Smooth muscle cell (in vitro differentiated cells): ENCODE measurements around the gene SLC47A2. TPM values are rescaled to one million over a fixed set of nuclear protein-coding genes. Genes with fewer than 3 reads are reported as not detected.

Source experiments
- DNase-seq: peaks from one replicate; lab custom pipeline; 2025; ENCODE audit not compliant: unreplicated experiment; lab: John Stamatoyannopoulos, UW
- H2AFZ ChIP-seq: fragments of 200-600 bp; sonication (generic); 2 replicates; pipeline ENCODE4 v1.6.0; 2016; ENCODE audit warnings: antibody characterized with exemption, low read depth, mild to moderate bottlenecking
- H3F3A ChIP-seq: fragments of 200-600 bp; sonication (generic); 2 replicates; pipeline ENCODE4 v1.6.0; 2017; ENCODE audit warnings: antibody characterized with exemption, low read depth
- H3K27ac ChIP-seq: fragments of 200-600 bp; sonication (generic); 2 replicates; pipeline ENCODE4 v1.5.1; 2016; ENCODE audit warnings: low read depth, mild to moderate bottlenecking
- H3K27me3 ChIP-seq: fragments of 200-600 bp; sonication (generic); 2 replicates; pipeline ENCODE4 v1.6.1; 2016; ENCODE audit warnings: low read depth, mild to moderate bottlenecking
- H3K36me3 ChIP-seq: fragments of 200-600 bp; sonication (generic); 2 replicates; pipeline ENCODE4 v1.5.1; 2016; ENCODE audit warnings: low read depth
- H3K4me1 ChIP-seq: fragments of 200-600 bp; sonication (generic); 2 replicates; pipeline ENCODE4 v1.5.1; 2016; ENCODE audit warnings: low read depth
- H3K4me2 ChIP-seq: fragments of 200-600 bp; sonication (generic); 2 replicates; pipeline ENCODE4 v1.6.0; 2016; ENCODE audit warnings: mild to moderate bottlenecking
- H3K4me3 ChIP-seq: fragments of 200-600 bp; sonication (generic); 2 replicates; pipeline ENCODE4 v1.5.1; 2016; ENCODE audit warnings: mild to moderate bottlenecking
- H3K79me2 ChIP-seq: fragments of 200-600 bp; sonication (generic); 2 replicates; pipeline ENCODE4 v1.6.0; 2016; ENCODE audit warnings: low read depth, mild to moderate bottlenecking
- H3K9ac ChIP-seq: fragments of 200-600 bp; sonication (generic); 2 replicates; pipeline ENCODE4 v1.6.0; 2016; ENCODE audit warnings: low read depth
- H3K9me3 ChIP-seq: fragments of 200-600 bp; sonication (generic); replicated peaks from 2 replicates; pipeline ENCODE4 v1.5.1; 2016; ENCODE audit warnings: low read depth
- H4K20me1 ChIP-seq: fragments of 200-600 bp; sonication (generic); 2 replicates; pipeline ENCODE4 v1.6.0; 2016; ENCODE audit warnings: low read depth
- CTCF ChIP-seq: fragments of 200-600 bp; sonication (generic); IDR thresholded peaks from 2 replicates; pipeline ENCODE4 v1.5.1; 2017; ENCODE audit warnings: borderline replicate concordance, mild to moderate bottlenecking, antibody characterized with exemption; ENCODE audit not compliant: insufficient read depth, poor library complexity, severe bottlenecking
- WGBS: methylation state at CpG from one replicate; pipeline ENCODE4 v1.1.7; 2016; ENCODE audit warnings: low lambda C conversion rate; 5-methylcytosine and 5-hydroxymethylcytosine counted together
- polyA plus RNA-seq: library from polyadenylated mRNA; unstranded; fragments of >200 nt; fragmentation: Nextera tagmentation; extraction: Ambion mirVana; gene quantifications from 2 replicates; pipeline ENCODE4 v1.2.1, GENCODE V29; 2016
- total RNA-seq: library from RNA; depleted of rRNA; stranded (reverse); fragments of >200 nt; gene quantifications from 2 replicates; pipeline ENCODE4 v1.2.3, GENCODE V29; 2014

The SLC47A2 gene
- total and polyA plus RNA-seq, 2 experiments from 2014 or later, result not detected

GRCh38 chr17:19651451-19652238 is 64.7 kb downstream of the SLC47A2 start:
- Histone ChIP-seq H3K27ac (peak overlapping the region; percentile 27), H3K27me3 (no peaks in the 10 kb centered on the region), H3F3A (no peaks in the 10 kb centered on the region), H3K9me3 (no peaks in the 10 kb centered on the region), H3K4me3 (peak overlapping the region; percentile 56), H3K79me2 (peaks cover 11% of the 10 kb centered on the region), H4K20me1 (peaks cover 7% of the 10 kb centered on the region), H3K9ac (no peak overlapping the region), H3K36me3 (no peaks in the 10 kb centered on the region), H2AFZ (no peak overlapping the region), H3K4me2 (no peak overlapping the region), H3K4me1 (peaks cover 16% of the 10 kb centered on the region)
- 83% methylated on average over 5 of the region's 5 CpGs for WGBS
- no peak for DNase-seq
- TF ChIP-seq CTCF, result no peak

DNA sequence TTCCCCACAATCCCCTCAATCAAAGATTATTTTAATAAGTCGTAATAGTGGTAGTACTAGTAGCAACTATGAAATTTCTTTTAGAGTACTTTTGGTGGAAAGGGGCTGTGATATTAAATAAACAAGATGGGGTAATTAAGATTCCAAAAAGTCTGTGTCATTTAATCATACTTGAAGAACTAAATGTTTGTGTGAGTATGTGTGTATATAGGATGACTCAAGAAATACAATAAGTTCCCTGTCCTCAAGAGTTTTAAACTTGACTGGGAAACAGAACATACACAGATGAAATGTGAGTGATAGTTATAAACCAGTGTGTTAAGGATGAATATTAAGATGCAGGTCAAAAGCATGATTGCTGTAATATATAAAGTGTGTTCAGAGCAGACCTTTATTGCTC is 65.6 kb downstream of the SLC47A2 start:
- Histone ChIP-seq H3K27ac (peak overlapping the region; percentile 27), H3K4me1 (peaks cover 16% of the 10 kb centered on the region), H3F3A (no peaks in the 10 kb centered on the region), H3K4me2 (peak overlapping the region; percentile 41), H3K9ac (no peak overlapping the region), H4K20me1 (peaks cover 7% of the 10 kb centered on the region), H3K36me3 (no peaks in the 10 kb centered on the region), H3K27me3 (no peaks in the 10 kb centered on the region), H3K79me2 (peaks cover 11% of the 10 kb centered on the region), H3K4me3 (peak overlapping the region; percentile 56), H2AFZ (no peak overlapping the region), H3K9me3 (no peaks in the 10 kb centered on the region)
- no peak for DNase-seq
- WGBS, result 96% methylated on average over 1 of the region's 1 CpG
- no peak for TF ChIP-seq CTCF

- Histone ChIP-seq H3K4me1 (peaks cover 16% of the 10 kb centered on the region), H3K9me3 (no peaks in the 10 kb centered on the region), H3F3A (no peaks in the 10 kb centered on the region), H3K27me3 (no peaks in the 10 kb centered on the region), H3K27ac (no peak overlapping the region), H3K79me2 (peaks cover 11% of the 10 kb centered on the region), H3K36me3 (no peaks in the 10 kb centered on the region), H3K4me2 (peak overlapping the region; percentile 80), H4K20me1 (peaks cover 7% of the 10 kb centered on the region), H3K9ac (no peak overlapping the region), H2AFZ (peak overlapping the region; percentile 95), H3K4me3 (peak overlapping the region; percentile 56)
- no peak for TF ChIP-seq CTCF
- WGBS, result 0% methylated on average over 2 of the region's 2 CpGs
- DNase-seq, result no peak
Observed at GRCh38 chr17:19649274-19649541, 67.2 kb downstream of the SLC47A2 start.
